Fibroblast of lung (primary cell): ENCODE measurements around the gene ELMO2. TPM values are rescaled to one million over a fixed set of nuclear protein-coding genes. Genes with fewer than 3 reads are reported as not detected.

ENCODE experiments used
- DNase-seq, 2 donors: peaks; one replicate each; pipeline versions ENCODE4 v3.0.0 to v3.0.0-alpha.2; 2010; ENCODE audit warnings: low read depth in 2 of 2
- H2AFZ ChIP-seq: 2 replicates; pipeline ENCODE4 v1.5.1; 2012; ENCODE audit warnings: low read length, control low read depth, inconsistent platforms
- H3K27ac ChIP-seq: 2 replicates; pipeline ENCODE4 v1.5.1; 2011; ENCODE audit warnings: low read length, control low read depth; ENCODE audit not compliant: insufficient read depth
- H3K27me3 ChIP-seq: 2 replicates; pipeline ENCODE4 v1.5.1; 2011; ENCODE audit warnings: mild to moderate bottlenecking, low read length; ENCODE audit not compliant: control insufficient read depth, insufficient read depth
- H3K36me3 ChIP-seq: 2 replicates; pipeline ENCODE4 v1.5.1; 2011; ENCODE audit warnings: low read length; ENCODE audit not compliant: control insufficient read depth, insufficient read depth
- H3K4me1 ChIP-seq: 2 replicates; pipeline ENCODE4 v1.5.1; 2011; ENCODE audit warnings: low read length; ENCODE audit not compliant: control insufficient read depth, insufficient read depth; ENCODE audit errors: extremely low read depth
- H3K4me2 ChIP-seq: 2 replicates; pipeline ENCODE4 v1.5.1; 2011; ENCODE audit warnings: low read length, control low read depth; ENCODE audit not compliant: insufficient read depth; ENCODE audit errors: extremely low read depth
- H3K4me3 ChIP-seq, 4 experiments: fragments of 200-600 bp in 1 of 4; sonication (generic) in 1 of 4; replicated peaks in 1 of 4; 2 replicates each; pipeline ENCODE4 v1.5.1; 2011 to 2016; ENCODE audit warnings: low read length in 4 of 4, low read depth in 3 of 4, mild to moderate bottlenecking in 3 of 4, control low read depth in 2 of 4, inconsistent platforms in 1 of 4, mixed read lengths in 1 of 4; ENCODE audit not compliant: insufficient read depth in 1 of 4; ENCODE audit errors: control extremely low read depth in 1 of 4
- H3K79me2 ChIP-seq: 2 replicates; pipeline ENCODE4 v1.5.1; 2012; ENCODE audit warnings: mild to moderate bottlenecking, low read length, inconsistent platforms; ENCODE audit not compliant: control insufficient read depth, insufficient read depth
- H3K9ac ChIP-seq: 2 replicates; pipeline ENCODE4 v1.5.1; 2011; ENCODE audit warnings: mild to moderate bottlenecking, low read length, control low read depth; ENCODE audit not compliant: insufficient read depth
- H3K9me3 ChIP-seq: 2 replicates; pipeline ENCODE4 v1.5.1; 2012; ENCODE audit warnings: low read depth, low read length; ENCODE audit not compliant: control insufficient read depth, insufficient read depth
- H4K20me1 ChIP-seq: 2 replicates; pipeline ENCODE4 v1.5.1; 2011; ENCODE audit warnings: low read length; ENCODE audit not compliant: control insufficient read depth, insufficient read depth; ENCODE audit errors: extremely low read depth
- EZH2 ChIP-seq: IDR thresholded peaks from 2 replicates; pipeline ENCODE4 v1.5.1; 2012; ENCODE audit warnings: low read length, control low read depth, mild to moderate bottlenecking; ENCODE audit errors: missing control alignments
- polyA plus RNA-seq, 2 donors: library from polyadenylated mRNA; depleted of rRNA in 1 of 2; stranded (reverse) in 1 of 2; unstranded in 1 of 2; fragments of >200 nt; gene quantifications; 2 replicates each; pipeline ENCODE4 v1.2.1, GENCODE V29; 2011 to 2012; ENCODE audit warnings: missing spikeins in 1 of 2
- total RNA-seq: library from RNA; depleted of rRNA; stranded (reverse); fragments of >200 nt; gene quantifications from 2 replicates; pipeline ENCODE4 v1.2.1, GENCODE V29; 2014
- TF ChIP-seq, protein P1 (sequence below), 2 donors: IDR thresholded peaks in 1 of 2; conservative IDR thresholded peaks in 1 of 2; 1 replicate in 1 of 2; 2 replicates in 1 of 2; pipeline ENCODE4 v1.5.1; 2011 to 2012; ENCODE audit warnings: low read length in 2 of 2, control low read depth in 1 of 2, inconsistent platforms in 1 of 2, low read depth in 1 of 2, mild to moderate bottlenecking in 1 of 2

ELMO2 gene
- total and polyA plus RNA-seq, 2 donors (not counting 1 experiment from before 2014, with no cell fraction given), result 33.7 to 43.8 TPM

DNA sequence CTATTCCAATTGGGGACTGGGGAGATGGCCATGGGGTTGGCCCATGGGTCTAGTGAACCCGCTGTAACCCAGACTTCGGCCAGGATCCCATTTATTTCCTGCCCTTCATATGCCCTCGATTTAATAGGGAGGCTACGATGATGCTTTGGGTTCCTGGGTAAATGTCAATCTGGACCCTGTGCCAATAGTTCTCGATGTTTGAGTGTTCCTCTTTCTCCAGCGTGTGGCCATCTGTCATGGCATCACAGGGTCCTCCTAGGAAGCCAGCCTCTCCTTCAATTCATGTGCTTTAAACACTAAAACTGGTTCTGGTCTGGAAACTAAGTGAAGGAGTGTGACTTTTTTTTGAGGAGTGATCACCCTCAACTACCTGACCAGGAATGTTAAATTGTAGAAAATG lies 28.7 kb upstream of the ELMO2 start:
- DNase-seq, result no peak
- Histone ChIP-seq H3K9me3 (no peaks in the 10 kb centered on the region), H3K4me1 (no peaks in the 10 kb centered on the region), H3K27me3 (peaks cover 8% of the 10 kb centered on the region), H3K4me3 (no peak overlapping the region), H2AFZ (no peak overlapping the region), H3K79me2 (no peaks in the 10 kb centered on the region), H3K9ac (no peak overlapping the region), H3K36me3 (no peaks in the 10 kb centered on the region), H4K20me1 (no peaks in the 10 kb centered on the region), H3K27ac (no peak overlapping the region), H3K4me2 (no peak overlapping the region)
- TF ChIP-seq, protein P1, sequence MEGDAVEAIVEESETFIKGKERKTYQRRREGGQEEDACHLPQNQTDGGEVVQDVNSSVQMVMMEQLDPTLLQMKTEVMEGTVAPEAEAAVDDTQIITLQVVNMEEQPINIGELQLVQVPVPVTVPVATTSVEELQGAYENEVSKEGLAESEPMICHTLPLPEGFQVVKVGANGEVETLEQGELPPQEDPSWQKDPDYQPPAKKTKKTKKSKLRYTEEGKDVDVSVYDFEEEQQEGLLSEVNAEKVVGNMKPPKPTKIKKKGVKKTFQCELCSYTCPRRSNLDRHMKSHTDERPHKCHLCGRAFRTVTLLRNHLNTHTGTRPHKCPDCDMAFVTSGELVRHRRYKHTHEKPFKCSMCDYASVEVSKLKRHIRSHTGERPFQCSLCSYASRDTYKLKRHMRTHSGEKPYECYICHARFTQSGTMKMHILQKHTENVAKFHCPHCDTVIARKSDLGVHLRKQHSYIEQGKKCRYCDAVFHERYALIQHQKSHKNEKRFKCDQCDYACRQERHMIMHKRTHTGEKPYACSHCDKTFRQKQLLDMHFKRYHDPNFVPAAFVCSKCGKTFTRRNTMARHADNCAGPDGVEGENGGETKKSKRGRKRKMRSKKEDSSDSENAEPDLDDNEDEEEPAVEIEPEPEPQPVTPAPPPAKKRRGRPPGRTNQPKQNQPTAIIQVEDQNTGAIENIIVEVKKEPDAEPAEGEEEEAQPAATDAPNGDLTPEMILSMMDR (conservative IDR thresholded peaks at IDR 0.05 in 1 of 2, IDR thresholded peaks at IDR 0.05 in 1 of 2; ENCODE audit: low read depth in 1 of 2, low read length in 2 of 2), result no peak
- TF ChIP-seq EZH2, result no peak

DNA sequence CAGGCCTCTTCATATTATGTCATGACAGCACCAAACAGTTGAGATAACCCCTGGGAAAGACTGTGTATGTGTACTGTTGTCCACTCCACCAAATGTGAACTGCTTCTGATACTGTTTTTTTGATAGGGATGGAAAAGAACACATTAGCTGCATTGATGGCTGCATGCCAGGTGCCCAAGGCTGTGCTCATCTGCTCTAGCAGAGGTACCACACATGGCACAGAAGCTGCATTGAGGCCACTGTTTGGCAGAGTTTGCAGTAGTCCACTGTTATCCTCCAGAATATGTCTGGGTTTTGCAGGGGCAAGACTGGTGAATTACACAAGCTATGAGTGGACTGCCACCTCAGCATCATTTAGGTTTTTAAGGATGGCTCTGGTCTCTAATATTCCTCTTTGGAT lies 28.2 kb upstream of the ELMO2 start:
- Histone ChIP-seq H3K9ac (no peak overlapping the region), H4K20me1 (no peaks in the 10 kb centered on the region), H3K79me2 (no peaks in the 10 kb centered on the region), H3K4me3 (no peak overlapping the region), H3K9me3 (no peaks in the 10 kb centered on the region), H2AFZ (no peak overlapping the region), H3K4me1 (no peaks in the 10 kb centered on the region), H3K27me3 (peaks cover 8% of the 10 kb centered on the region), H3K36me3 (no peaks in the 10 kb centered on the region), H3K27ac (no peak overlapping the region), H3K4me2 (no peak overlapping the region)
- no peak for TF ChIP-seq EZH2
- TF ChIP-seq, protein P1 (conservative IDR thresholded peaks at IDR 0.05 in 1 of 2, IDR thresholded peaks at IDR 0.05 in 1 of 2; ENCODE audit: low read depth in 1 of 2, low read length in 2 of 2), result no peak
- no peak for DNase-seq

DNA sequence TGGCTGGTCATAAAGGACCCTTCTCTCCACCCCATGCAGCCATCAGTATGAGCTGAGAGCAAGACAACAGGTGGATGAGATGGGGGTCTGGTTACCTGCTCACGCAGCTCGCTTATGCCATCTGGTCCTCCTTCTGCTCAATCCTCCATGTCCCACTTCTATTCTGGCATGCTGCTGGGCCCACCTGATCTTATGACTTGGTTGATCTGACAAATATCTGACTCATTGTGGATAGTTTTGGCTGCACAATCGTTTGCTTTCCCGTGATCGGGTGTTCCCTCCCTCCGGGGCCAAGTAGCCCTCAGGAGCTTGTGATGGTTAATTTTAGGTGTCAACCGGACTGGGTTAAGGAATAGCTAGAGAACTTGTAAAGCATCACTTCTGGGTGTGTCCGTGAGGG lies 26.6 kb upstream of the ELMO2 start:
- H3K4me1 ChIP-seq, result no peaks in the 10 kb centered on the region
- H3K79me2 ChIP-seq, result no peaks in the 10 kb centered on the region
- H3K9me3 ChIP-seq, result no peaks in the 10 kb centered on the region
- H3K9ac ChIP-seq, result no peak overlapping the region
- H4K20me1 ChIP-seq, result no peaks in the 10 kb centered on the region
- peaks cover 11% of the 10 kb centered on the region for H3K27me3 ChIP-seq
- H2AFZ ChIP-seq, result no peak overlapping the region
- DNase-seq, result no peak
- no peak for TF ChIP-seq EZH2
- TF ChIP-seq, protein P1 (conservative IDR thresholded peaks at IDR 0.05 in 1 of 2, IDR thresholded peaks at IDR 0.05 in 1 of 2; ENCODE audit: low read depth in 1 of 2, low read length in 2 of 2), result no peak
- H3K4me2 ChIP-seq, result no peak overlapping the region
- H3K27ac ChIP-seq, result no peak overlapping the region
- no peaks in the 10 kb centered on the region for H3K36me3 ChIP-seq
- no peak overlapping the region for H3K4me3 ChIP-seq
